ENCODE data around the gene FOXC1. TPM values are rescaled to one million over a fixed set of nuclear protein-coding genes. Genes with fewer than 3 reads are reported as not detected.

Gene FOXC1
- total RNA-seq, 4 donors from 2014 or later: 36.0 to 53.7 (median 50.2) TPM

GRCh38 chr6:1645466-1646185 is 35.9 kb downstream of the FOXC1 start:
- Histone ChIP-seq H3K36me3 (no peaks in the 10 kb centered on the region), H3K4me3 (no peak overlapping the region), H3K27ac (no peak overlapping the region), H3K9me3 (no peaks in the 10 kb centered on the region), H3K4me1 (no peaks in the 10 kb centered on the region), H3K27me3 (no peaks in the 10 kb centered on the region)
- DNase-seq (ENCODE audit: low spot score in 2 of 2): no peak
- no peak for TF ChIP-seq EP300 (IDR thresholded peaks at IDR 0.05)
- no peak for TF ChIP-seq CTCF (IDR thresholded peaks at IDR 0.05)
- no peak for TF ChIP-seq POLR2A (IDR thresholded peaks at IDR 0.05)
- 75 to 79% methylated on average over 14 of the region's 14 CpGs for WGBS, 2 donors

DNA sequence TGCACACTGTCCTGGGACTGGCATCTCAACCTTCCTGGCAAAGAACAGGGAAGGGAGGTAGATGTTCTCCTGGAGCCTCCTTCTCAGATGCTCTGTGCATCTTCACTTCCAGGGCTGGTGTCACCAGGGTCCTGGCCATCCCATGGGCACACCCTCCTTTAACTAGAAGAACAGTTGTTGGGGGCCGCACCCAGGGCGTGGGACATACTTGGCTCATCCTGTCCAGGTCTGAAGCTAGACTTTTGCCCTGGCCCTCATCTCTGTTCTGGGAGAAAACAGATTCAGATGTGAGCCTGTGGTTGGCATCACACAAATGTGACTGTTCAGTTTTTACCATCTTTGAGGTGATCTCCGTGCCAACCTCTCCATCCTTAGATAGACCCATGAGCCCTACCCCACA is 41.6 kb downstream of the FOXC1 start:
- Histone ChIP-seq H3K4me1 (no peaks in the 10 kb centered on the region), H3K36me3 (no peaks in the 10 kb centered on the region), H3K9me3 (no peaks in the 10 kb centered on the region), H3K27ac (no peak overlapping the region), H3K4me3 (no peak overlapping the region), H3K27me3 (no peaks in the 10 kb centered on the region)
- DNase-seq (ENCODE audit: low spot score in 2 of 2): no peak
- TF ChIP-seq CTCF (IDR thresholded peaks at IDR 0.05): no peak
- no peak for TF ChIP-seq POLR2A (IDR thresholded peaks at IDR 0.05)
- TF ChIP-seq EP300 (IDR thresholded peaks at IDR 0.05): no peak
- 98 to 100% methylated on average over 3 of the region's 3 CpGs for WGBS, 2 donors

DNA sequence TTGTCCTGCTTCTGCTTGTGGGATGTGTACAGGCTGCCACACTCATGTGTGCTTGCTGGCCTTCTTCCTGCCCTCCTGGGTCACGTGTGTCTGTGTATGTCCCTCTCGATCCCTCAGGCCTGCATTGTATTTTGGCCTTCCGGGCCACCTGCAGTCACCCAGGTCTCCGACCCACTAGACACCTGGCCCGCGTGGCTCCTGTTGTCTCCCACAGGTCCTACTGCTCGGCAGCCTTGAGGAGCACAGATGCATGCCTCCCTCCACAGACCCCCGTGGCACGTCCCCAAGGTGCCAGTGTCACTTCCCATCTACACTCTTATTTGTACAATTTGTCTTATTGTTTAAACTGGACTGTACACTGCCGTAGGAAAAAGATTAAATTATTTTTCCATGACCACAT is 43.1 kb downstream of the FOXC1 start:
- no peaks in the 10 kb centered on the region for H3K27me3 ChIP-seq
- no peak overlapping the region for H3K27ac ChIP-seq
- DNase-seq (ENCODE audit: low spot score in 2 of 2): no peak
- H3K4me1 ChIP-seq: no peaks in the 10 kb centered on the region
- H3K4me3 ChIP-seq: no peak overlapping the region
- H3K36me3 ChIP-seq: no peaks in the 10 kb centered on the region
- no peaks in the 10 kb centered on the region for H3K9me3 ChIP-seq
- WGBS, 2 donors: 90 to 92% methylated on average over 10 of the region's 10 CpGs
- TF ChIP-seq POLR2A (IDR thresholded peaks at IDR 0.05): no peak
- TF ChIP-seq CTCF (IDR thresholded peaks at IDR 0.05): no peak
- TF ChIP-seq EP300 (IDR thresholded peaks at IDR 0.05): no peak

- WGBS, 2 donors: 85 to 88% methylated on average over 4 of the region's 4 CpGs
Measured at GRCh38 chr6:1654054-1654453, 44.3 kb downstream of the FOXC1 start.

More at GRCh38 chr6:1654054-1654453, 44.3 kb downstream of the FOXC1 start:
- H3K27me3 ChIP-seq: no peaks in the 10 kb centered on the region
- no peak overlapping the region for H3K4me3 ChIP-seq
- DNase-seq (ENCODE audit: low spot score in 2 of 2): no peak
- no peaks in the 10 kb centered on the region for H3K4me1 ChIP-seq
- H3K27ac ChIP-seq: no peak overlapping the region
- no peaks in the 10 kb centered on the region for H3K9me3 ChIP-seq
- TF ChIP-seq CTCF (IDR thresholded peaks at IDR 0.05) (no peak), POLR2A (IDR thresholded peaks at IDR 0.05) (no peak), EP300 (IDR thresholded peaks at IDR 0.05) (no peak)
- H3K36me3 ChIP-seq: no peaks in the 10 kb centered on the region

All from tibial nerve (tissue), 4 donors.